Measurements from ENCODE around the gene SWI5.

DNA sequence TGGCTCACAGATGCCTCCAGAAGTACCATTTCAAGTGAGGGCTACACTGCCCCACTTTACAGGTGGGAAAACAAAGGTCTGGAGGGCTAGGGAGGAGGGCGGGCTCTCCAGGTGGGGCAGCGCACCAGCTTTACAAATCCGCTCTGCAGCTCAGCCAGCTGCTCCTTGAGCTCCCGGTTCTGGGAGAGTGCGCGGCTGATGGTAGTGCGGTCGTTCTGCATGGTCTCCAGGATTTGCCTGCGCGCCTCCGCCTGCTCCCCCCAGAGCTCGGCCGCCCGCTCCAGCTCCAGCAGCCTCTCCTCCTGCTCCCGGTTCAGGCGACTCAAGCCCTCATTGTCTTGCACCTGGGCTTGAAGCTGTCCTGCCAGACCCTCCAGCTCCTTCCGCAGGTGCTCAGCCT is 15.7 kb upstream of the SWI5 start:
- TF ChIP-seq, protein P1, sequence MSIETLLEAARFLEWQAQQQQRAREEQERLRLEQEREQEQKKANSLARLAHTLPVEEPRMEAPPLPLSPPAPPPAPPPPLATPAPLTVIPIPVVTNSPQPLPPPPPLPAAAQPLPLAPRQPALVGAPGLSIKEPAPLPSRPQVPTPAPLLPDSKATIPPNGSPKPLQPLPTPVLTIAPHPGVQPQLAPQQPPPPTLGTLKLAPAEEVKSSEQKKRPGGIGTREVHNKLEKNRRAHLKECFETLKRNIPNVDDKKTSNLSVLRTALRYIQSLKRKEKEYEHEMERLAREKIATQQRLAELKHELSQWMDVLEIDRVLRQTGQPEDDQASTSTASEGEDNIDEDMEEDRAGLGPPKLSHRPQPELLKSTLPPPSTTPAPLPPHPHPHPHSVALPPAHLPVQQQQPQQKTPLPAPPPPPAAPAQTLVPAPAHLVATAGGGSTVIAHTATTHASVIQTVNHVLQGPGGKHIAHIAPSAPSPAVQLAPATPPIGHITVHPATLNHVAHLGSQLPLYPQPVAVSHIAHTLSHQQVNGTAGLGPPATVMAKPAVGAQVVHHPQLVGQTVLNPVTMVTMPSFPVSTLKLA (conservative IDR thresholded peaks at IDR 0.05): no peak
- TF ChIP-seq ZFX (CRISPR knock-in tag; IDR thresholded peaks at IDR 0.05): no peak
- TF ChIP-seq, protein P2, sequence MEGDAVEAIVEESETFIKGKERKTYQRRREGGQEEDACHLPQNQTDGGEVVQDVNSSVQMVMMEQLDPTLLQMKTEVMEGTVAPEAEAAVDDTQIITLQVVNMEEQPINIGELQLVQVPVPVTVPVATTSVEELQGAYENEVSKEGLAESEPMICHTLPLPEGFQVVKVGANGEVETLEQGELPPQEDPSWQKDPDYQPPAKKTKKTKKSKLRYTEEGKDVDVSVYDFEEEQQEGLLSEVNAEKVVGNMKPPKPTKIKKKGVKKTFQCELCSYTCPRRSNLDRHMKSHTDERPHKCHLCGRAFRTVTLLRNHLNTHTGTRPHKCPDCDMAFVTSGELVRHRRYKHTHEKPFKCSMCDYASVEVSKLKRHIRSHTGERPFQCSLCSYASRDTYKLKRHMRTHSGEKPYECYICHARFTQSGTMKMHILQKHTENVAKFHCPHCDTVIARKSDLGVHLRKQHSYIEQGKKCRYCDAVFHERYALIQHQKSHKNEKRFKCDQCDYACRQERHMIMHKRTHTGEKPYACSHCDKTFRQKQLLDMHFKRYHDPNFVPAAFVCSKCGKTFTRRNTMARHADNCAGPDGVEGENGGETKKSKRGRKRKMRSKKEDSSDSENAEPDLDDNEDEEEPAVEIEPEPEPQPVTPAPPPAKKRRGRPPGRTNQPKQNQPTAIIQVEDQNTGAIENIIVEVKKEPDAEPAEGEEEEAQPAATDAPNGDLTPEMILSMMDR (IDR thresholded peaks at IDR 0.05 in 2 of 3, conservative IDR thresholded peaks at IDR 0.05 in 1 of 3; ENCODE audit: insufficient read depth in 2 of 3, low read depth in 1 of 3, low read length in 3 of 3): no peak
- TF ChIP-seq XRCC3 (IDR thresholded peaks at IDR 0.05): no peak
- TF ChIP-seq ZBTB8A (IDR thresholded peaks at IDR 0.05; ENCODE audit: partially characterized antibody): no peak
- TF ChIP-seq YY1 (IDR thresholded peaks at IDR 0.05; ENCODE audit: borderline replicate concordance in 1 of 3, control insufficient read depth in 1 of 3, extremely low read depth in 1 of 3, insufficient read depth in 3 of 3, insufficient read length in 1 of 3, insufficient replicate concordance in 2 of 3, low read depth in 1 of 3, low read length in 2 of 3): no peak
- TF ChIP-seq ESRRA (IDR thresholded peaks at IDR 0.05; ENCODE audit: borderline replicate concordance, low read depth): no peak
